Embryonic facial prominence (tissue), 1 donor: ENCODE data around the gene CAMK1D.
"Not testable (repeated sequence)": the region's sequence is repeated elsewhere in the genome, so short reads cannot be mapped to it uniquely, and the experiment has no call there.

Experiments
- DNase-seq: peaks from one replicate; pipeline ENCODE4 v3.0.0-alpha.2; 2016; ENCODE audit errors: extremely low spot score

The CAMK1D gene

DNA sequence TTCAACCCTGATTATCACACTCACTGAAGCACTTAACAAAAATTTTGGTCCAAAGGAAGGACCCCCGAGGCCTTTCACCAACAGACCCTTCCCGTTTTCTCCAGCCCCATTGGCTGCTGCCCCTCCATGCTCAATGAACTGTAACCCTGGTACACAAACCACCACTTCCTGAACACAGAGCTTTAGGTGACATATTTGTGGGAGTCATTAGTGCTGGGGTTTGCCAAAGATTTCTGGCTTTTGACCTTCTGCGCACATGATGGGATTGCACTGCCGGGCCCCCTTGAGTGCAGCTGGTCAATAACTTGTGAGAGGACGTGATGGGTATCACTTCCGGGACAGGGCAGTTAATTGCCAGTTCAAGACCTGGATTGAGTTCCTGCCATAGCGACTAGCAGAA is 9.0 kb upstream of the CAMK1D start:
- DNase-seq = no peak

DNA sequence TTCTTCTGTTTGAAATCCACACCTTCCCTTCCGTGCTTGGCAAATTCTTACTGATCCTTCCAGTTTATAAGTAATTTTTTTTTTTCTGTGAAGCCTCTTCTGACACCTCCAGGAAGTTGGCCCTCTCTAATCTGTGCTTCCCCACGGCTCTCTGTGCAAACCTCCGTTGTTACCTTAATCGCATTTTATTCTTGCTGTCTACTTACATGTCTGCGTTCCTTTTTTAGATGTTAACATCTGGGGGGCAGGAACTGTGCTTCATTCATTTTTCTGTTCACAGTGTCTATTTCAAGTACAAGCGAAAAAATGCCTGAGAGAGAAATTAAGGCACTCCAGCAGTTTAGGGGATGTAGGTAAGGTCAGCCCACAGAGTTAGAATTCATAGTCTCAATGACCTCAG is 8.4 kb upstream of the CAMK1D start:
- DNase-seq = no peak

DNA sequence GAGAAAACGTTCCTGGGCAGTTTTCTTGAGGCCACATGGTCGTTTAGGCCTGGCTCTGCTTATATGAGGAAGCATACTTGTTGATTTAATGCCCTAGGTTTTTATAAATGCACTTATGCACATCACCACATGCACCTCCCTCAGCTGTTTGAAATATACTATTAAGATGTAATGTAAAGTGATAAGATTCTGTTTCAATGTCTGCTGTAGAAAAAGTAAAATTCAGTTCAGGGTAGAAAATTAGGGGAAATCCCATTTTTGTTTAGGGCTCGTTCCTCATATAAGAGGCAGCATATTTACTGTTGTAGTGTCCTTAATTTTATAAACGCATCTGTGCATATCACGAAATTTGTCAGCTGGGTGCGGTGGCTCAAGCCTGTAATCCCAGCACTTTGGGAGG is 7.8 kb upstream of the CAMK1D start:
- DNase-seq = no peak

DNA sequence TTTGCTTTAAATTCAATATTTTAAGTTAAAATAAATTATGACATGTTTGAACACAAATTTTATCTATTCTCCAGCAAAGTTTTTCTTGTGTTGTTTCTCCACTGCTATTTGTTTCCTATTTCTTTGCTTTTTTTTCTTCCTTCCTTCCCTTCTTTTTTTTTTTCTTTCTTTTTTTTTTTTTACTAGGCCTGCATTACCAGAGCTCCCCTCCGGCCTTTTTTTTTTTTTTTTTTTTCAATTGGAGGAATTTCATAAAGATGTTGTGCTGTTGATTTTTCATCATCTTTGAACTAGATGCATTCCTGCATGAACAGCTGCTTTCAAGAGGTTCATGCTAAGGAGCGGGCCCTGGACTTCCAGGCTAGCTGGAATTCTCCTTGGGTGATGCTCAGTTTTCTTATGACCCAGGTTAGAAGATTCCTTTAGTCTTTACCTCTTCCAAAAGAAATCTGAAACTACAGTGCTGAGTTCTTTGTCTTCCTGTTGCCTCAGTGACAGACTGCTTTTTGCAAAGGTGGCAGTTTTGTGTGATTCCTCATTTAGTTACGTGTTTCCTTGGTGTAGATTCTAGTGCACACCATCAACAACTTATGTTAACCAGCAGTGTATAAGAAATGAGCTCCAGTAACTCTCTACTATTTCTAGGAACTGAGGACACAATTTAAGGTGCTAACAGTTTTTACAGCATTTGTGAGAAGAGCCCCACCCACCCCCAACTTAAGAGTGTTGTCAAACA is 4.8 kb upstream of the CAMK1D start:
- DNase-seq = no peak

DNA sequence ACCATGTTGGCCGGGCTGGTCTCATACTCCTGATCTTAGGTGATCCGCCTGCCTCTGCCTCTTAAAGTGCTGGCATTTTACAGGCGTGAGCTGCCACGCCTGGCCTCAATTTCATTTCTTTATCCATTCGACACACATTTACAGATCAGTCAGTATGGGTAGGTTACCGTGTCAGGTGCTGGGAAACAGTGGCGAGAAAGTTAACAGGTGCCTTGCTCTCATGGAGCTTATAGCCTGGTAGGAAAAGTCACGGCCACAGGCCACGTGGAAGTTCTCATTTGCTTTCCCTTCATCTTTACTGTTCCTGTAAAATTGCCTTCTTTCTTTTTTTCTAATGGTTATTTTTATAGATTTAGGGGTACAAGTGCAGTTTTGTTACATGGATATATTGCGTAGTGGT is 2.6 kb upstream of the CAMK1D start:
- DNase-seq = no peak

DNA sequence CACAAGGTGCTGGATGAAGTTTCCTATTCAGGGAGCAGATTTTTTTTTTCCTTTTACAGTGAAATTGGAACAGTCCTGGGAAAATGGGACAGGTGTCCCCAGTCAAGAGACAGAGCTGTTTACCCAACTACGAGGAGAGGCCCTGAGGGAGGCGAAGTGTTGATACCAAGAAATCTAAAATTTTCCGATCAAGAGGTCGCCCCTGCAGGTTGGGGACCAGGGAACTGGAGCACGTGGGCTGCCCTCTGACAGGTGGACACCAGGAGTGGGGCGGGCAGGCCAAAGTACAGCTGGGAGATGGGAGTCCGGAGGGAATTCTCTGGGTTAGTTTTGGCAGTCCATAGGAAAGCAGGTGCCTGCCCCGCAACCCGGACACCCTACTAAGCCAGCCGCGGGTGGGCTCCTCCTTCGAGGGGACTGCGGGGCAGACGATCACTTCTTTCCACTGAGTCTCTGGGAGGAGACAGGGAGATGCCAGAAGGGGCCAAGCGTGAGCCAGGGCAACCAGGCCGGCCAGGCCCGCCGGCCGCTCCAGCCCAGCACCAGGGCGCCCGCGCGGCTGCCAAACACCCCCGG is 965 bp upstream of the CAMK1D start:
- no peak for DNase-seq

DNA sequence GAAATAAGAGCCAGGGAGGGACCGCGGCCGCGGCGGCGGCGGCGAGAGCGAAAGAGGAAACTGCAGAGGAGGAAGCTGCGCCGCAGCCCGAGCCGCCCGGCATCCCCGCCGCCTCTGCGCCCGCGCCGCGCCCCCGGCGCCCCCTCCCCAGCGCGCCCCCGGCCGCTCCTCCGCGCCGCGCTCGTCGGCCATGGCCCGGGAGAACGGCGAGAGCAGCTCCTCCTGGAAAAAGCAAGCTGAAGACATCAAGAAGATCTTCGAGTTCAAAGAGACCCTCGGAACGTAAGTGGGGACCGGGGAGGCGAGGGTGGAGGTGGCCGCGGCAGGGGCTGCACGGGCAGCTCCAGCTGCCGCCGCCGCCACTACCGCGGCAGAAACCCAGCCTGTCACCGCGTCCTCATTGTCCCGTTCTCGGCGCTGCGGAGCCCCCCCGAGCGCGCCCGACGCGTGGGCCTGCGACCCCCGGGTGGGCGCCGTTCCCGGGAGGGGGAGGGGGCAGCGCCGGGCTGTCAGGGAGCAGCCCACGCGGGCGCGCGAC is 351 bp downstream of the CAMK1D start:
- DNase-seq = no peak

DNA sequence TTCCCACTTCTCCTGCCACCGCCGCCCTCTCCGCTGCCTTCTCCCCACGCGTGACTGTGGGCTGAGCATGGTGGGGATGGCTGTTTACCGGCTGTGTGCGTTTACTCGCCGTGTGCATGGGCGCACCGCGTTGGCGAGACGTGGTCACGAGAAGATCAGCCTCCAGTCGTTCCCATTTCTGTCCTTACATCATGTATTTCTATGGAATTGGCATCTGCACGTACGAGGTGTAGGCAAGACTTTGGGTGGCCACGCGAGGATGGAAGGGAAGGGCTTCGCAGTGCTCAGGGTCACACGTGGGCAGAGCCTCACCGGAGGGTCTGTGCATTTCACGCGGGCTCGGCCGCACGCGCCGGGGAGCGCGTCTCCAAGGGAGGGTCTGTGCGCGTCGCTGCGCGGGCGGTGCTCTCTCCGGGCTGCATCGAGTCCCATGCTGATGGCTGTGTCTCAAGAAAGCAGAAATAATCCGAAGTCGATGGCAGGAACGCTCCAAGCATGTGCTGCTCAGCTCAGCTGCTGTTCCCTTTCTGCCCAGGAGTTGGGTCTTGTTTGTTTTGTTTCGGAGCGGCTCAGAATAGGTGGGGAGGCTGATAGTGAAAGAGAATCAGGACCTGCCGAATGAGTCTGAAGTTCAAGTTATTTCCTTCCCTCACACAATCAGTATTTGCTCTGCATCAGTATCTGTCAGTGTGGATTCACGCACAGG is 973 bp downstream of the CAMK1D start:
- no peak for DNase-seq

DNA sequence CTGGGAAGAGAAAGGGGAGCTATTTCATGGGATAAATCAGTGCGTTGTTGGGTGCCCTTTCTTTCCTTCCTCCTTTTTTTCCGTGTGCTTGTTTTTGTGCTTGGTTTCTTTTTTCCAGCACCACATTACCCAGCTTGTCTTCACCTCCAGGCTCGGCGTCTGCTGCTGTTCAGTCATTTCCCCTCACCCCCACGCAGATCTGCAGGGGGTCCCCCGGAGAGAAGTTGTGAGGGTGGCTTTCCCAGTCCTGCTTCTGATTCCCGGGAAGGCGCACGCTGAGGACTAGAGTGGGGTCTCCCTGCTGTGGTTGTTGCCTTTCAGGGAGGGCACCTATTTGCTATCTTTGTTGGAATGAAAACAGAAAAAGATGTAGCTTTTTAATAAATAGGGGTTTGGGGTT is 1.6 kb downstream of the CAMK1D start:
- no peak for DNase-seq

DNA sequence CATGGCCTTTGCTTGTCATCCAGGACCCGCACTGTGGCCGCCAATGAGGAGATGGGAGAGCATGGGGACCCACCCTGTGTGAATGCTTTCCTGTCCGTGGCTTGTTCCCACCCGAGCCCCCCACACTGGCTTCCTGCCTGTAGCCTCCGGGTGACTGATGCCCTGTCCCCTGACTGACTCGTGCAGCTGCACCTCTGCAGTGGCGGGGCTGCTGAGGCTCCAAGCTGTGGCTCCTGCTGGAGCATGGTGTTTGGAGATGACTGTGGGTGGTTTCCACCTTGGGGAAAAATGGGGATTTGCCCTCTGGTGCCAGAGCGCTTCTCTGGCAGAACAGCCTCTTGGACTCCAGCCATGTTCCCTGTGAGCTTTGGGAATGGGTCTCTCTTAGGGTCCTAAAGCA is 2.1 kb downstream of the CAMK1D start:
- DNase-seq = no peak

DNA sequence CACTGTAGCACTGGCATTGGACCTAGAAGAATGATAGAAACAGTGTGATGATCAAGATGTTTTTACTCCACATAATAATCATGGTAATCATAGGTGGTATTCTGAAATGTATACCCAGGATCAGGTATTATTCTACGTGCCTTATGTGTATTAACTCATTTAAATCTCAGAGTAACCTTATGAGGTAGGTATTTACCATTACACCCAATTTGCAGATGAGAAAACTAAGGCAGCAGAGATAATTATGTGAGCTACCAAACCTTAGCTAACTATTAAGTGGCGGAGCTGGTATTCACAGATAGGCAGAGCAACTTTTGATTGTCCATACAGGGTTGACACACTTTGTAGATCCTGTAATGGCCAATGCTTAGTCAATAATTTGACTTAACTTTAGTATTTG is 2.5 kb downstream of the CAMK1D start:
- no peak for DNase-seq

DNA sequence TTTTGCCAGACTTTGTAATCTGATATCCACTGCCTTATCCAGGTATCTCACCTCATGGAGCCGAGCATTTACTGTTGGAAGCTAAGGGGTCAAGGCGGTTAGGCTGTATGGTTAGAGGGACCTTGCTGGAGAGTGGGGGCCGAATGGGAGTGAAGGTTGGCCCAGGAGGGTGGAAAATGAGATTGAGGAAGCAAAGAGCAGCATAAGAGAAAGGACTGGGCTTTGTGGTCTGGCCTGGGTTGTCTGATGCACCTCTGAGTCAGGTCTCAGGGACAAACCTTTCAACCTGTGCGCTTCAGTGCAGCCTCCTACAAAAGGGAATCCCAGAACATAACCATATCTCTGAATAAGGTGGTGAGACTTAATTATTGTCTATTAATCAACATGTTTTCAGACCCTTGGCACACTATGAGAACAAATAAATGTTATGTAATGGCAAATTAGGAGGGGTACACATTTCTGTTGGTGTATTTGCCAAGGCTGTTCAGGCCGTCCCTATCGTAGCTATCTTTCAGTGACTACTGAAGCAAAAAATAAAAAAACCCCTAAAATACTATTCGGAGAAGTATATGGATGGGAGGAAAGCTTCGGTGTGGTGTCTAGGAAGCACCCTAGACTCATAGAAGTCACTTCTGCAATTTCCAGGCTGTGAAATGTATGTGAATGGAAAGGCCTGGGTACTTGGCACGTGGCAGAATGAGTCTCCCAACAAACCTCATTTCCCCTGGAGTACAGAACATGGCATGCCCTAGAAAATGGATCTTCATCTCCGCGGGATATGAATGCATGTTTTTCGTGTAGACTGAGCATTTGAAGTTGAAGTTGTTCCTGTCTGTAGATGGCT is 4.3 kb downstream of the CAMK1D start:
- DNase-seq = no peak

DNA sequence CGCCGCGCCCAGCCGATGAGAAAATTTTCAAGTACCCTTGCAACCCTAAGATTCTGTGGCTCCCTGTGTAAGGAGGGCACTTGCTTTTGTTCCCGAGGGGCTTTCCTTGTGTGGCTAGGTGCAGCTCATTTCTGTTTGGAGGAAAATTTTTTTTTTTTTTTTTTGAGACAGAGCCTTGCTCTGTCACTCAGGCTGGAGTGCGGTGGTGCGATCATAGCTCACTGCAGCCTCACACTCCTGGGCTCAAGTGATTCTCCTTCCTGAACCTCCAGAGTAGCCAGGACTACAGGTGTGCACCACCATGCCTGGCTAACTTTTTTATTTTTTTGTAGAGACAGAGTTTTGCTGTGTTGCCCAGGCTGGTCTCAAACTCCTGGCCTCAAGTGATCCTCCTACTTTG is 5.3 kb downstream of the CAMK1D start:
- DNase-seq = not testable (repeated sequence)

DNA sequence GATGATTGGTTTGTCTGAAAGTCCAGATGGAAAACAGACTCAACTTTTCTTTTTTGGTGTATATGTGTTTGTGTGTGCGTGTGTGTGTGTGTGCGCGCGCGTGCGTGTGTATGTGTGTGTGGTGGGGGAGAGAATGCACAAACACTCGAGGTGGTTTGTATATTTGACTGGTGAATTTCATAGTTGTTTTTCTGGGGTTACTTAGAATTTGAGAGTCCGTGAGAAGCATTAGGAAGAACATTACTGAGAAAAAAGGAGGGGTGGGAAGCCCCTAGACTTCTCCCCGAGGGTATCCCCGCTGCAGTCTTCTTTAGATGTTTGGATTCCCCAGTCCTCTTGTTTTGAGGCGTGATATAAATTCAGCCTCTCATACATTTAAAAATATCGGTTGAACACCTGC is 6.0 kb downstream of the CAMK1D start:
- no peak for DNase-seq

DNA sequence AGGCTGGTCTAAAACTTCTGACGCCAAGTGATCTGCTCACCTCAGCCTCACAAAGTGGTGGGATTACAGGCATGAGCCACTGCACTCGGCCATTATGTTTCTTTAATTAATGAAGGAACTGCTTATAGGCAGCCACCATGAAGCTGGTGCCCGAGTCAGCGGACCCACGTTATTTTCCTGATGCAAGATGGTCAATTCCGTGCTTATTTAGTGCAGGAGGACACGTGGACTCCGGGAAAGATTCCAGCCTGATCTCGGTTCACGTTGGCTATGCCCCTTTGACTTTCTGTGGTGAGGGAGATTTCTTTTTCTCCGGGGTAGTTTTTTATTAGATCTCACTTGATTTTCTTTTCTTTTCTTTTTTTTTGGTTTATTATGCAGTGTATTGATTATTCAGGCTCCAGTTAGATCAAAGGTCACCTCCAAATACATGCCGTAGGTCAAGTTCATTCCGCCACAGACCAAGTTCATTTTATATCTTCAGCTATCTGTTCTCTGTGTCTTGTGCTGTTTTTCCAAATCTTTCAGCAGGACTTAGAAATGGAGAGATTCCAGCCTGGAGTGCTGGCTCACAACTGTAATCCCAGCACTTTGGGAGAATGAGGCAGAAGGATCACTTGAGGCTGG is 8.3 kb downstream of the CAMK1D start:
- DNase-seq = no peak

DNA sequence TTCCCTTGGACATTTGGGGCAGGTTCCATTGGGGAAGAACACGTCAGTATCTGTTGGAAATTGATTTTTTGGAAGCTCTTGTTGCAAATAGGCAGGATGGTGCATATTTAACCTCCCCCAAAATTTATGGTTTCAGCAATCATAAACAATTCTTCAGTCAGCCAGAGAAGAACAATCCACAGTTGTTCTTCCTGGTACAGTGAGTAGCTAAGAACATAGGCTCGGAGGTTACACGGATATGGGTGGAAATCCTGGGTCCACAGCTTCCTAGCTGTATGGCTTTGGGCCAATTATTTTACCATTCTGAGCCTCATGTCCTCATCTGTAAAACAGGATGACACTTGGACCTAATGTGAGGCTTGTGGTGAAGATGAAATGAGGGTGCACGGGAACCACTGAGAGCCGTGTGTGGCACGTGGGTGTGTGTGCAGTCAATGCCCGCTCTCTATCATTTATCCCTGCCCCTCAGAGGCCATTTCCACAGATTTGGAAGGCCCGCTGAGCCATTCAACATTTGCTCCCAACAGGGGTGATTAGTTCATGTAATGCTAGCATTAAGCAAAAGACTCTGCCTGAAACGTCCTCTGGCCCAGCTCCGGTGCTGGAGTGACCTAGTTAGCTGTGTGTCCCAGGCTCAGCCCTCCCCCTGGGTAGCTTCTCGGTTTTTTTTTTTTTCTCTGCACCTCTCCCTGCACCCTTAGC is 9.7 kb downstream of the CAMK1D start:
- DNase-seq = no peak

DNA sequence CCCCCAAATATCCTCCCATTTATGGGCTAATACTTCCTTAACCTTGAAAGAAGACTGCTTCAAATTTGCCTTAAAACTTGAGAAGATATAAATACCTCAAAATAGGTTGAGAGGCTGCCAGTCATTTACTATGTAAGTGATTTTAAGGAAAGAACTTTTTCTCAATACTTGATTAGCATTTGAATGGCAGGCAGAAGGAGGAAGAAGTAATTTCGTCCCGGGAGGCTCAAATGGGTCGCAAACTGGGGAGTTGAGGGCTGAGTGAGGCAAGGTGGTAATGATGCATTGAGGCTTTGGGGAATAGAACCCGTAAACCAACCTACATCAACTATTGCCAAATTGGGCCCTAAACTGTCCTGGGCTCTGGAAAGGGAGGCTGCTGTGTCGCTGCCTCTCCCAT is 11.1 kb downstream of the CAMK1D start:
- DNase-seq = no peak

DNA sequence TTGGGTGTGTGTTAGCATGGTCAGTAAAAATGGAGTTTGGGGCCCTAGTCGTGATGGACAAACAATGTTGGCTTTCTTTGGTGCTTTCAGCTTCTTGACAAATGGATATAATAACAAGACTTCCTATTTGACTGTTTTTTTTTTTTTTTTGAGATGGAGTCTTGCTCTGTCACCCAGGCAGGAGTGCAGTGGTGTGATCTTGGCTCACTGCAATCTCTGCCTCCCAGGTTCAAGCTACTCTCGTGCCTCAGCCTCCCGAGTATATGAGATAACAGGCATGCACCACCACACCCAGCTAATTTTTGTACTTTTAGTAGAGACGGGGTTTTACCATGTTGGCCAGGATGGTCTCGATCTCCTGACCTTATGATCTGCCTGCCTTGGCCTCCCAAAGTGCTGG is 11.8 kb downstream of the CAMK1D start:
- DNase-seq = not testable (repeated sequence)

DNA sequence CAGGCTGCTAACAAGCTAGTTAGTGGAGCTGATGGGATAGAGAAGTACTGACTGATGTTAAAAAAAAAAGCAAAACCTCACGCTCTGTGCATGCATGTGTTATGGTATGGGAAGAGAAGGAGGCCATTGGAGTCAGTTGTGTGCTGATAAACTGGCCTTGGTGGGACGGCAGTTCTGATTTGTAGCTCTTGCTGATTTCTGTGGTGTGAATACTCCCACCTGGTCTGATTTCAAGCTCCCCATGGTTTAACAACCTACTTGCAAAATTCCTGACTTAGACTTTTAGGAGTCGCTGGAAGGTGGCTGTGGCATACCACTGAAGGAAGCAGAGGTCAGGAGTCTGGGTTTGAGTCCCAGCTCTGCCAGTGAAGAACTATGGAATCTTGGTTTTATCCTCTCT is 15.2 kb downstream of the CAMK1D start:
- no peak for DNase-seq

DNA sequence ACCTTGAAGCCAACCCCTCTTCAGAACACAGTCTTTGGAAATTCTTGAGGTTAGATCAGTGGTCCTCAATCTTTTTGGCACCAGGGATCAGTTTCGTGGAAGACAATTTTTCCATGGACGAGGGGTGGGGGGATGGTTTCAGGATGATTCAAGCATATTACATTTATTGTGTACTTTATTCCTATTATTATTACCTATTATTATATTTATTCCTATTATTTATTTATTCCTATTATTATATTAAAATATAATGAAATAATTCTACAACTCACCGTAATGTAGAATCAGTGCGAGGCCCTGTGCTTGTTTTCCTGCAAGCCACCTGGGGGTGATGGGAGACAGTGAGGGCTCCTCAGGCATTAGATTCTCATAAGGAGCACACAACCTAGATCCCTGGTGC is 17.9 kb downstream of the CAMK1D start:
- DNase-seq = no peak

DNA sequence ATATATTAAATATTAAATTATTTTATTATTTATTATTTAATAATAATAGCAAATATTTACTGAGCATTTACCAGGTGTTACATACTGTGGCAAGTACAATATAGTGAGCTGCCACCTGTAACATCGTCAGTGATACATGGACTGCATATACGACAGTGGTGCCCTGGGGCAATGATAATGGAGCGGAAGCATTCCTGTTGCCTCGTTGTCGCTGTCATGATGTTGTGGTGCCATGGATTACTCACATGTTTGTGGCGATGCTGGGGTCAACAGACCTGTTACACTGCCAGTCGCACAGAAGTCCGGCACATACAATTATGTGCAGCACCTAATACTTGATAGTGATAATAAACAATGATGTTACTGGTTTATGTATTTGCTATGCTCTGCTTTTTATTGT is 20.6 kb downstream of the CAMK1D start:
- no peak for DNase-seq
